Measurements from ENCODE around the gene DHODH. TPM values are rescaled to one million over a fixed set of nuclear protein-coding genes. Genes with fewer than 3 reads are reported as not detected.
A peak's percentile ranks its signal among the peaks of the same experiment; 100 is the strongest.

DHODH gene
- total and polyA plus RNA-seq, 2 experiments from 2014 or later = 11.5 to 11.9 TPM

DNA sequence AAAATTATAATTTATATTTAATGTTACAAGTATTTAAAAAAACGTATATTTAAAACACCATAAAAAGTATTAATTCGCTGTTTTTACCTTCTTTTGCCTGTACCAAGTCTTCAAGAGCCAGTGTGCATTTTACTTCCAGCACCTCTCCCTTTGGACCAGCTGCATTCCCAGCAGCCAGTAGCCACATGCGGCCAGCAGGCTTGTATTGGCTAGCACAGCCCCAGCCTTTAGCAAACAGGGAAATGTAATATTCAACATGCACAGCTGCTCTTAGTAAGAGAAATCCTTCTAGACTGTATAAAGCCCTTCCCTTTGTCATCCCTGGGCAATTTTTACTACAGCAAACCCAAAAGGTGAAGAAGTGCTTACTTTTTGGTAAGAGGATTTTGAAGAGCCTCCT, 6.6 kb downstream of the DHODH start:
- H3K36me3 ChIP-seq = peaks cover 4% of the 10 kb centered on the region
- H3K27me3 ChIP-seq = no peaks in the 10 kb centered on the region
- H3K4me3 ChIP-seq = no peak overlapping the region
- TF ChIP-seq, protein P1, sequence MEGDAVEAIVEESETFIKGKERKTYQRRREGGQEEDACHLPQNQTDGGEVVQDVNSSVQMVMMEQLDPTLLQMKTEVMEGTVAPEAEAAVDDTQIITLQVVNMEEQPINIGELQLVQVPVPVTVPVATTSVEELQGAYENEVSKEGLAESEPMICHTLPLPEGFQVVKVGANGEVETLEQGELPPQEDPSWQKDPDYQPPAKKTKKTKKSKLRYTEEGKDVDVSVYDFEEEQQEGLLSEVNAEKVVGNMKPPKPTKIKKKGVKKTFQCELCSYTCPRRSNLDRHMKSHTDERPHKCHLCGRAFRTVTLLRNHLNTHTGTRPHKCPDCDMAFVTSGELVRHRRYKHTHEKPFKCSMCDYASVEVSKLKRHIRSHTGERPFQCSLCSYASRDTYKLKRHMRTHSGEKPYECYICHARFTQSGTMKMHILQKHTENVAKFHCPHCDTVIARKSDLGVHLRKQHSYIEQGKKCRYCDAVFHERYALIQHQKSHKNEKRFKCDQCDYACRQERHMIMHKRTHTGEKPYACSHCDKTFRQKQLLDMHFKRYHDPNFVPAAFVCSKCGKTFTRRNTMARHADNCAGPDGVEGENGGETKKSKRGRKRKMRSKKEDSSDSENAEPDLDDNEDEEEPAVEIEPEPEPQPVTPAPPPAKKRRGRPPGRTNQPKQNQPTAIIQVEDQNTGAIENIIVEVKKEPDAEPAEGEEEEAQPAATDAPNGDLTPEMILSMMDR (IDR thresholded peaks at IDR 0.05; ENCODE audit: low read depth, low read length) = no peak
- H3K4me1 ChIP-seq (ENCODE audit: low read depth) = peaks cover 16% of the 10 kb centered on the region
- no peak for DNase-seq (ENCODE audit: low read depth in 1 of 2, low spot score in 1 of 2)
- H3K27ac ChIP-seq = no peak overlapping the region
- no peaks in the 10 kb centered on the region for H3K9me3 ChIP-seq (ENCODE audit: low read depth)

DNA sequence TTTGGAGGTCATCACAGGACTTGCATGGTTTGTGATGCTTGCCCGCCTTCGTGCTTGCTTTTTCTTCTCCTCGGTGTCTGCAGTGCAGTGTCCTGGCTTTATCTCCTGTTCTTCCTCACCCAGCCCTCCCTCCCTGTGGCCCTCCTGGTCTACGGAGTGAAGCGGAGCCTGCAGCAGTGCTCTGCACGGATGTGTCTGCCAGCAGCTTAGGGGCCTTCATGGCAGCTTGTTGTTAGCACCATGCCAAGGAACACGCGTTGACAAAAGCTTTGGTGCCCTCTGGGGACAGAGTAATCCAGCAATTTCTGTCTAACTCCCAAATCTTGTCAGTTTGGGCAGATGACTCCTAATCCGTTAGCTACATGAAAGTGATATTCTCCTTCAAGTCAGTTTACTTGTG, 9.9 kb downstream of the DHODH start:
- no peak overlapping the region for H3K27ac ChIP-seq
- H3K27me3 ChIP-seq = no peaks in the 10 kb centered on the region
- H3K36me3 ChIP-seq = peaks cover 4% of the 10 kb centered on the region
- TF ChIP-seq, protein P1 (IDR thresholded peaks at IDR 0.05; ENCODE audit: low read depth, low read length) = no peak
- no peak for DNase-seq (ENCODE audit: low read depth in 1 of 2, low spot score in 1 of 2)
- no peak overlapping the region for H3K4me3 ChIP-seq
- peaks cover 12% of the 10 kb centered on the region for H3K4me1 ChIP-seq (ENCODE audit: low read depth)
- no peaks in the 10 kb centered on the region for H3K9me3 ChIP-seq (ENCODE audit: low read depth)

DNA sequence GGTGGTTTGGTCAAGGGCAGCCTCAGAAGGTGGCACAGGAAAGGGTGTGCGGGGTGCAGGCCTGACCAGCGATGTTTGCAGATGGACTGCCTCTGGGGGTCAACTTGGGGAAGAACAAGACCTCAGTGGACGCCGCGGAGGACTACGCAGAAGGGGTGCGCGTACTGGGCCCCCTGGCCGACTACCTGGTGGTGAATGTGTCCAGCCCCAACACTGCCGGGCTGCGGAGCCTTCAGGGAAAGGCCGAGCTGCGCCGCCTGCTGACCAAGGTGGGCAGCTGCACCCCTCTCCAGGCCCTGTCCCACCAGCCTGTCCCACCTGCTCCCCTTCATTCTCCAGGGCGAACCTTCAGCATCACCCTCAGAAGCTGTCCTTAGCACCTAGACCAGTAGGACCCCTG, 12.5 kb downstream of the DHODH start:
- Histone ChIP-seq H3K9me3 (ENCODE audit: low read depth) (no peaks in the 10 kb centered on the region), H3K4me1 (ENCODE audit: low read depth) (no peaks in the 10 kb centered on the region), H3K27me3 (no peaks in the 10 kb centered on the region), H3K27ac (no peak overlapping the region), H3K36me3 (peaks cover 4% of the 10 kb centered on the region), H3K4me3 (no peak overlapping the region)
- DNase-seq (ENCODE audit: low read depth in 1 of 2, low spot score in 1 of 2) = peak in 1 of 2 donors; percentile 49
- TF ChIP-seq, protein P1 (IDR thresholded peaks at IDR 0.05; ENCODE audit: low read depth, low read length) = peak; percentile 51

DNA sequence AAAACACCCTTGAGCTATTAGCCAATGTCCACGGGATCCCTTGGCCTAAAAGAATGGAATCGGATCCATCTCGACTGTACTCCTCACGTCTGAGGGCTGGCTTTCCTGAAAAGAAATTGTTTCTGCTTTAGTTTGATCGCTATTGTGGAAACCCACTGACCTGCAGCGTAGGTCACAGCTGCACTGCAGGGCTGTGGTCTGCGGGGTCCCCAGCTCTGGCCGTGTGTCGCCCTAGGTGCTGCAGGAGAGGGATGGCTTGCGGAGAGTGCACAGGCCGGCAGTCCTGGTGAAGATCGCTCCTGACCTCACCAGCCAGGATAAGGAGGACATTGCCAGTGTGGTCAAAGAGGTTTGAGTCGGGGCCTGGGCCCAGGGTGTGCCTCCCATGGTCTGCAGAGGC, 13.6 kb downstream of the DHODH start:
- no peaks in the 10 kb centered on the region for H3K27me3 ChIP-seq
- TF ChIP-seq, protein P1 (IDR thresholded peaks at IDR 0.05; ENCODE audit: low read depth, low read length) = no peak
- H3K4me1 ChIP-seq (ENCODE audit: low read depth) = no peaks in the 10 kb centered on the region
- peaks cover 3% of the 10 kb centered on the region for H3K36me3 ChIP-seq
- no peaks in the 10 kb centered on the region for H3K9me3 ChIP-seq (ENCODE audit: low read depth)
- H3K27ac ChIP-seq = no peak overlapping the region
- H3K4me3 ChIP-seq = no peak overlapping the region
- no peak for DNase-seq (ENCODE audit: low read depth in 1 of 2, low spot score in 1 of 2)

DNA sequence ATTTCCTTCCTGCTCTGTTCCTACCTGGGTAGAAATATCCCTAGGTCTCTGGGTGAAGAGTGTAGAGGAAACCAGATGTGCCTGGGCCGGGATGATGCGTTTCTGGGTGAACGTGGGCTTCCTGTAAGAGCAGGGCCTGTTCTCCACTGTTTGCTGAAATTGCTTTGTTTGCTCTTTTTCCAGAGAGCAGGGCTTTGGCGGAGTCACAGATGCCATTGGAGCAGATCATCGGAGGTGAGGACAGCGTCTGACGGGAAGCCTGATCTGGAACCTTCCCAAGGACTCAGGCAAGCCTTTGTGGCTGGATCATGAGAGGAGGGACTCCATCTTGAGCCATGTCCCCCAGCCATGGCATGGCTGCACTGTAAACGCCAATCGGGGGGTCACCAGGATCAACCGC, 15.4 kb downstream of the DHODH start:
- Histone ChIP-seq H3K27me3 (no peaks in the 10 kb centered on the region), H3K36me3 (no peaks in the 10 kb centered on the region), H3K27ac (no peak overlapping the region), H3K9me3 (ENCODE audit: low read depth) (no peaks in the 10 kb centered on the region), H3K4me1 (ENCODE audit: low read depth) (no peaks in the 10 kb centered on the region), H3K4me3 (no peak overlapping the region)
- TF ChIP-seq, protein P1 (IDR thresholded peaks at IDR 0.05; ENCODE audit: low read depth, low read length) = no peak
- no peak for DNase-seq (ENCODE audit: low read depth in 1 of 2, low spot score in 1 of 2)

DNA sequence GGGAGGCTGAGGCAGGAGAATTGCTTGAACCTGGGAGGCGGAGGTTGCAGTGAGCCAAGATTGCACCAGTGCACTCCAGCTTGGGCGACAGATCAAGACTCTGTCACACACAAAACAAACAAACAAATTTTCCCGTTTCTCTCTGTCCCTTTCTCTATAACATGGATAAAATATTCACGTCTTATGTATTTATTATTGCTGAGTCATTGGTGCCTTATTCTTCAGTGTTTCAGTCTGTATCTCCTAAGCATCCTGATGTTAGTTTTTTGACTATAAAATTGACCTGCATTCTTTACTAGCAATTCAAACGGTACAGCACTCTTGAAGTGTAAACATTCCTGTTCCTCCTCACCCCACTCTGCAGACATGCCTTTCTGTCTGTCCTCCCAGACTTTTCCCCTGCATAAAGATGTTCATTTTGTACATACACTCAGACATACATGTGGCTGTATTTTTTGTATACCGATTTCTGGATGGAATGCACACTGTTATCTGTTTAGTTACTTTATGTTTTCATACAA, 16.4 kb downstream of the DHODH start:
- no peak overlapping the region for H3K27ac ChIP-seq
- no peak overlapping the region for H3K4me3 ChIP-seq
- no peaks in the 10 kb centered on the region for H3K36me3 ChIP-seq
- DNase-seq (ENCODE audit: low read depth in 1 of 2, low spot score in 1 of 2) = no peak
- TF ChIP-seq, protein P1 (IDR thresholded peaks at IDR 0.05; ENCODE audit: low read depth, low read length) = no peak
- H3K4me1 ChIP-seq (ENCODE audit: low read depth) = no peaks in the 10 kb centered on the region
- H3K9me3 ChIP-seq (ENCODE audit: low read depth) = no peaks in the 10 kb centered on the region
- H3K27me3 ChIP-seq = no peaks in the 10 kb centered on the region

Data from cardiac muscle cell (in vitro differentiated cells and primary cell).